Cardiac fibroblast (primary cell): ENCODE data around the gene RASGRP3.
A peak's percentile ranks its signal among the peaks of the same experiment; 100 is the strongest.

Experiments
- DNase-seq, 2 donors: peaks; one replicate each; pipeline versions ENCODE4 v3.0.0 to v3.0.0-alpha.2; 2010; ENCODE audit warnings: low read depth in 2 of 2
- H3K4me3 ChIP-seq, 2 donors: replicated peaks in 1 of 2; 1 replicate in 1 of 2; 2 replicates in 1 of 2; pipeline ENCODE4 v1.5.1; 2011; ENCODE audit warnings: low read depth in 2 of 2, low read length in 2 of 2, mild to moderate bottlenecking in 2 of 2, moderate library complexity in 1 of 2
- TF ChIP-seq, protein P1 (sequence below): IDR thresholded peaks from one replicate; pipeline ENCODE4 v1.5.1; 2011; ENCODE audit warnings: low read depth, mild to moderate bottlenecking, low read length, inconsistent platforms

Gene RASGRP3

GRCh38 chr2:33476131-33476792 lies at the start of gene RASGRP3:
Gene RASGRP3, plus strand, starts transcription at chr2:33476649. Its CDS starts 38,488 bp downstream, at chr2:33515137.
- H3K4me3 ChIP-seq, result peak within 1 kb of the TSS; percentile 53 to 64
- peak; percentile 91 to 94 for DNase-seq
- TF ChIP-seq, protein P1, sequence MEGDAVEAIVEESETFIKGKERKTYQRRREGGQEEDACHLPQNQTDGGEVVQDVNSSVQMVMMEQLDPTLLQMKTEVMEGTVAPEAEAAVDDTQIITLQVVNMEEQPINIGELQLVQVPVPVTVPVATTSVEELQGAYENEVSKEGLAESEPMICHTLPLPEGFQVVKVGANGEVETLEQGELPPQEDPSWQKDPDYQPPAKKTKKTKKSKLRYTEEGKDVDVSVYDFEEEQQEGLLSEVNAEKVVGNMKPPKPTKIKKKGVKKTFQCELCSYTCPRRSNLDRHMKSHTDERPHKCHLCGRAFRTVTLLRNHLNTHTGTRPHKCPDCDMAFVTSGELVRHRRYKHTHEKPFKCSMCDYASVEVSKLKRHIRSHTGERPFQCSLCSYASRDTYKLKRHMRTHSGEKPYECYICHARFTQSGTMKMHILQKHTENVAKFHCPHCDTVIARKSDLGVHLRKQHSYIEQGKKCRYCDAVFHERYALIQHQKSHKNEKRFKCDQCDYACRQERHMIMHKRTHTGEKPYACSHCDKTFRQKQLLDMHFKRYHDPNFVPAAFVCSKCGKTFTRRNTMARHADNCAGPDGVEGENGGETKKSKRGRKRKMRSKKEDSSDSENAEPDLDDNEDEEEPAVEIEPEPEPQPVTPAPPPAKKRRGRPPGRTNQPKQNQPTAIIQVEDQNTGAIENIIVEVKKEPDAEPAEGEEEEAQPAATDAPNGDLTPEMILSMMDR, result no peak

DNA sequence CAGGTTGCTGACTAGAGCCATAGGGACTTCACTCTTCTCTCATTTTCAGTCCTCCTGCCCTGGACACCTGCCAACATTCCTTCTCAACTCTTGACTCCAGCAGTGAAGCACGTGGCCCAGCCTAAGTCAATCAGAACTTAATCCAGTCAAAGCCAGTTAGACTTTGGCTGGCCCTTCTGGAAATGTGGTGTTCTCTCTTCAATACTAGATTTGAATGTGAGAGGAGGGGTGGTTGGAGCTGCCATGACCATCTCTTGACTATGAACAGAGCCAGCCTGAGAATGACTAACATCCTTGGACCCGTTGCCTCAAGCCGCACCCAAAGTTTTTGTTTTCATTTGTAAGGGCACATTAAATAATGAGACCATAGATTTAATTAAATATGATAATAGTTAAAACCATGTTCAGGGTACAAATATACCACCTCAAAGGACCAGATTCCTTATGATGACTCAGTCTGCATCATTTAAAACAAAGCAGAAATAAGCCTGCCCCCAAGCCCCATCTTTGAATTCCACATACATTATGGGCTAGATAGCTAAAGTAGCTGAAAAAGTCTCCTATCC lies 49.7 kb upstream of the RASGRP3 start:
- DNase-seq, result peak; percentile 89 to 90
- TF ChIP-seq, protein P1, result no peak
- no peak overlapping the region for H3K4me3 ChIP-seq

DNA sequence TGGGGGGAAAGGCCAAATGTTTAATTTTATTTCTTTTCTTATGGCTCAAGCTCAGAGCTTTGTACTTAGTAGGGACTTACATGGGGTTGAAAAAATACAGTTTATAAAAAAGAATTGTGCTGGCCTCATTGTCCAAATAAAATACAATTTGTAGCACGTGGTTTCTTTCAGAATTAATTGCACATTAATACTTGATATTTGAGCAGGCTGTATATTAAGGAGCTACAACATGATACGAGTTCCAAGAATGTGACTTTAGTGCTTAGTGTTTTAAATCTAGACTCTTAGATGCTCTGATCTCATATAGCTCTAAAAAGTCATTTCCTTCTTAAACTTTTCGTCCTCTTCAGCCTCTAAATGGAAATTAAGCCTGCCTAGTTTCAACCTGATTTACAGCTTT lies 46.4 kb upstream of the RASGRP3 start:
- TF ChIP-seq, protein P1, result no peak
- no peak overlapping the region for H3K4me3 ChIP-seq
- no peak for DNase-seq

- TF ChIP-seq, protein P1, result no peak
- no peak overlapping the region for H3K4me3 ChIP-seq
- no peak for DNase-seq
Observed at GRCh38 chr2:33430856-33431255, 45.6 kb upstream of the RASGRP3 start.

GRCh38 chr2:33432871-33433270 lies 43.6 kb upstream of the RASGRP3 start:
- TF ChIP-seq, protein P1, result no peak
- no peak for DNase-seq
- no peak overlapping the region for H3K4me3 ChIP-seq

GRCh38 chr2:33433279-33434235 lies 42.9 kb upstream of the RASGRP3 start:
- H3K4me3 ChIP-seq, result no peak overlapping the region
- peak in 1 of 2 donors; percentile 54 for DNase-seq
- TF ChIP-seq, protein P1, result no peak
